ENCODE data around the gene TBC1D8. TPM values are rescaled to one million over a fixed set of nuclear protein-coding genes. Genes with fewer than 3 reads are reported as not detected.

TBC1D8 gene
- total RNA-seq, 6 experiments from 2014 or later = 1.2 to 2.0 (median 1.5) TPM

DNA sequence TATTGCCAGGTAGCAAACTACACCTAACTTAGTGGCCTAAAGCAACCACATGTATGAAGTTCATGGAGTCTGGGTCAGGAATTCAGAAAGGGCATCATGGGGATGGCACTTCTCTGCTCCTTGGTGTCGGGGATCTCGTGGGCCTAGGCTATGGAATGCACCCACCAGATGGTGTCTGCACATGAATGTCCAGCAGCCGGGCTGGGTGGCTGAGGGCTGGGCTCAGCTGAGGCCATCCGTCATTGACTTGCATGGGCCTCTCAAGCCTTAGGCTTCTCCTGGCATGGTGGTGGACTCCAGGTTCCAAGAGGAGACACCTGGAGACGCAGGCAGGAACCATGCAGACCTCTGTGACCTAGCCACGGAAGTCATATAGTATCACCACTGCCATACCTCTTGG is 175.1 kb downstream of the TBC1D8 start:
- H3K9me3 Mint-ChIP-seq = no peaks in the 10 kb centered on the region
- H3K36me3 Mint-ChIP-seq (ENCODE audit: low read depth) = peaks cover 4% of the 10 kb centered on the region; the same call in 1 of the 2 replicates
- H3K27ac Mint-ChIP-seq = no peak overlapping the region
- TF ChIP-seq, protein P1, sequence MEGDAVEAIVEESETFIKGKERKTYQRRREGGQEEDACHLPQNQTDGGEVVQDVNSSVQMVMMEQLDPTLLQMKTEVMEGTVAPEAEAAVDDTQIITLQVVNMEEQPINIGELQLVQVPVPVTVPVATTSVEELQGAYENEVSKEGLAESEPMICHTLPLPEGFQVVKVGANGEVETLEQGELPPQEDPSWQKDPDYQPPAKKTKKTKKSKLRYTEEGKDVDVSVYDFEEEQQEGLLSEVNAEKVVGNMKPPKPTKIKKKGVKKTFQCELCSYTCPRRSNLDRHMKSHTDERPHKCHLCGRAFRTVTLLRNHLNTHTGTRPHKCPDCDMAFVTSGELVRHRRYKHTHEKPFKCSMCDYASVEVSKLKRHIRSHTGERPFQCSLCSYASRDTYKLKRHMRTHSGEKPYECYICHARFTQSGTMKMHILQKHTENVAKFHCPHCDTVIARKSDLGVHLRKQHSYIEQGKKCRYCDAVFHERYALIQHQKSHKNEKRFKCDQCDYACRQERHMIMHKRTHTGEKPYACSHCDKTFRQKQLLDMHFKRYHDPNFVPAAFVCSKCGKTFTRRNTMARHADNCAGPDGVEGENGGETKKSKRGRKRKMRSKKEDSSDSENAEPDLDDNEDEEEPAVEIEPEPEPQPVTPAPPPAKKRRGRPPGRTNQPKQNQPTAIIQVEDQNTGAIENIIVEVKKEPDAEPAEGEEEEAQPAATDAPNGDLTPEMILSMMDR (IDR thresholded peaks at IDR 0.05) = no peak
- peaks cover 1% of the 10 kb centered on the region; the same call in 1 of the 2 replicates for H3K27me3 Mint-ChIP-seq (ENCODE audit: insufficient read depth)
- peaks cover 25% of the 10 kb centered on the region for H3K4me1 Mint-ChIP-seq (ENCODE audit: low read depth)
- no peak for DNase-seq
- no peak overlapping the region for H3K4me3 Mint-ChIP-seq

DNA sequence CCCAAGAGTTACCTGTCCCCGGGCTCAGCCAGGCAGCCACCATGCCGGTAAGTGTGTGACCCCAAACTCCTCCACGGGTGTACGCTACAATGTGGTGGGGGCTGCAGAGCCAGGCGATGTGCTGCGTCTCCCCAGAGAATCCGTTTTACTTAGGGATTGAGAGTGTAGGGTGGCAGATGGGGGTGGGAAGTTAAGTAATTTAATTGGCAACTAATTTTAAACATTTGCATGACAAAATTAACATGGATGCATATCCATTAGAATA is 175.7 kb downstream of the TBC1D8 start:
- H3K36me3 Mint-ChIP-seq (ENCODE audit: low read depth) = peaks cover 4% of the 10 kb centered on the region; the same call in 1 of the 2 replicates
- TF ChIP-seq, protein P1 (IDR thresholded peaks at IDR 0.05) = no peak
- H3K9me3 Mint-ChIP-seq = no peaks in the 10 kb centered on the region
- H3K4me1 Mint-ChIP-seq (ENCODE audit: low read depth) = peaks cover 22% of the 10 kb centered on the region
- no peak for DNase-seq
- H3K4me3 Mint-ChIP-seq = no peak overlapping the region
- peaks cover 1% of the 10 kb centered on the region; the same call in 1 of the 2 replicates for H3K27me3 Mint-ChIP-seq (ENCODE audit: insufficient read depth)
- H3K27ac Mint-ChIP-seq = no peak overlapping the region

DNA sequence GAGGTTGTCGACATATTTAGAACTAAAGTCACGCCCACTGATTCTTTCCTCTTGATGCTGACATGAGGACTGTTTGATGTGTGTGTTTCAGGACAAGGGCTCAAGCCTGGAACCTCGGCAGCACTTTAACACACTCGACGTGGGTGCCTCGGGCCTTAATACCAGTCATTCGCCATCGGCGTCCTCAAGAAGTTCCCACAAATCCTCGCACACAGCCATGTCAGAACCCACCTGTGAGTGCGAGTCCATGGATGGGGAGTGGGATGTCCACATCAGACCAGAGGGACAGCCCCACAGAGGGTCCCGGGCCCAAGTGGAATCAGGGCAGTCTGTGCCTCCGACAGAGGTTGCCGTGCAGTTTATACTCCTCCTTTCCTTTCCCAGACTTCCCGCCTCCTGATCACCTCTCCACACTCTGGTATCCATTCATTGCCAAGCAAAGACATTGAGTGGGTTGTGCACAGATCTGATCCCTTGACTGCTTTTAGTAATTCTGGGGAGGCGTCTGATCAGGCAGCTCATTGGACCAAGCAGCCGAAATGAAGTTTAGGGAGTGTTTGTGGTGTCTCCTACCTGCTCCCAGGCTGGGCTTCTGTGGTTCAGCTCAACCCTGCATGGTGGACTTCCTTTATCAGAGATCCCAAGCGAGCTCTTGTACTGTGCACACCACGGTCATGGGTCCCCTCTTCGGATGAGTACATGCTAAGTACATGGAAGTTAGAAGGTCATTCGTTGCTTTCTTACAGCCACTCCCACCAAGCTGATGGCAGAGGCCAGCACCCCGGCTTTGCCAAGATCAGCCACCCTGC is 176.3 kb downstream of the TBC1D8 start:
- TF ChIP-seq, protein P1 (IDR thresholded peaks at IDR 0.05) = no peak
- Mint-ChIP-seq H3K4me3 (no peak overlapping the region), H3K4me1 (ENCODE audit: low read depth) (peaks cover 22% of the 10 kb centered on the region), H3K27ac (no peak overlapping the region), H3K9me3 (no peaks in the 10 kb centered on the region), H3K27me3 (ENCODE audit: insufficient read depth) (peaks cover 1% of the 10 kb centered on the region; the same call in 1 of the 2 replicates), H3K36me3 (ENCODE audit: low read depth) (peaks cover 4% of the 10 kb centered on the region; the same call in 1 of the 2 replicates)
- no peak for DNase-seq

DNA sequence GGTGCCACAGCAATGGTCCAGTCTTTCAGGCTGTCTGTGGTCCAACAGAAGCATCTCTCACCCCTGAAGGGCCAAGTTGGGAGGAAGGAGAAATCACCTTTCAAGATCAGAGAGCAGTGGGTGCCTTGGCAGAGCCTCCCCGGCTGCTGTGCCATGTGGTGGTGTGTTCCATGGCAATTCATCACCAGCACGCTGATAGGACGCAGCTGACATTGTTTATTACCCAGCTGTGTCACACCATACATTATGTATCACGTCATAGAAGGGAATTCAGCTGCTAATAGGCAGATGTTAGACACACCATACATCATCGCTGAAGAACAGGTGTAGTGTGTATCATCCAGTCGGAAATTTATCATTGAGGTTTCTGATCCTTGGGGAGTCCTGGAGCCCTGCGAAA is 178.7 kb downstream of the TBC1D8 start:
- Mint-ChIP-seq H3K9me3 (no peaks in the 10 kb centered on the region), H3K36me3 (ENCODE audit: low read depth) (peaks cover 4% of the 10 kb centered on the region; the same call in 1 of the 2 replicates), H3K4me3 (no peak overlapping the region), H3K4me1 (ENCODE audit: low read depth) (0 out of 2 replicates have a peak, but pooled peaks cover 7% of the 10 kb centered on the region), H3K27me3 (ENCODE audit: insufficient read depth) (peaks cover 1% of the 10 kb centered on the region; the same call in 1 of the 2 replicates), H3K27ac (no peak overlapping the region)
- DNase-seq = no peak
- TF ChIP-seq, protein P1 (IDR thresholded peaks at IDR 0.05) = no peak

DNA sequence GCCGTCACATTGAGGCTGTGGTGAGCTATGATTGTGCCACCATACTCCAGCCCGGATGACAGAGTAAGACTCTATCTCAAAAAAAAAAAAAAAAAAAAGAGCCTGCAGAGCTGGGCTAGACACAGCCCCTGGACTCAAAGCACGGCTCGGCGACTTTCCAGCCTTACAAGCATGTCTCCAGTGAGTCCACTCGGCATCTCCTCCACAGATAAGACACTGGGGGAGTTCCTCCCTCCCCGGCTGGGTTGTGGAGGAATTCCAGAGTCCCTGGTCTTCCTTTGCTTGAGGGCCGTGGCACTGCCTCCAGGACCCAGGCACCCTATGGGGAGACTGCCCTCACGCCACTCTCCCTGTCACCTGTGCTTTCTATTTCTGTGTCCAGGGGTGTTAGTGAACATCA is 180.0 kb downstream of the TBC1D8 start:
- Mint-ChIP-seq H3K4me1 (ENCODE audit: low read depth) (no peaks in the 10 kb centered on the region), H3K36me3 (ENCODE audit: low read depth) (peaks cover 4% of the 10 kb centered on the region), H3K27ac (no peak overlapping the region), H3K9me3 (no peaks in the 10 kb centered on the region), H3K4me3 (no peak overlapping the region), H3K27me3 (ENCODE audit: insufficient read depth) (peaks cover 4% of the 10 kb centered on the region)
- TF ChIP-seq, protein P1 (IDR thresholded peaks at IDR 0.05) = no peak
- no peak for DNase-seq
